NB4 (cell line): ENCODE measurements around the gene SPRR1B.

Source experiments
- DNase-seq: peaks from one replicate; pipeline ENCODE4 v3.0.0; 2010; ENCODE audit warnings: low read depth
- H3K4me3 ChIP-seq: one replicate; pipeline ENCODE4 v1.5.1; 2011; ENCODE audit warnings: mild to moderate bottlenecking, low read depth, low read length, moderate library complexity
- CTCF ChIP-seq: IDR thresholded peaks from one replicate; pipeline ENCODE4 v1.5.1; 2012; ENCODE audit warnings: low read depth, low read length
- MAX ChIP-seq: IDR thresholded peaks from 2 replicates; pipeline ENCODE4 v1.6.1; 2011; ENCODE audit warnings: low read depth, low read length
- MYC ChIP-seq: IDR thresholded peaks from 2 replicates; pipeline ENCODE4 v1.6.1; 2011; ENCODE audit warnings: low read depth, low read length
- POLR2A ChIP-seq: IDR thresholded peaks from 2 replicates; pipeline ENCODE4 v1.6.1; 2011; ENCODE audit warnings: mild to moderate bottlenecking; ENCODE audit not compliant: insufficient read length; ENCODE audit errors: extremely low read depth

SPRR1B gene

GRCh38 chr1:153072806-153073726, 42.1 kb downstream of the SPRR1B start:
- no peak overlapping the region for H3K4me3 ChIP-seq
- no peak for DNase-seq
- no peak for TF ChIP-seq MAX
- no peak for TF ChIP-seq MYC

GRCh38 chr1:153081736-153082135, 50.7 kb downstream of the SPRR1B start:
- DNase-seq = no peak
- TF ChIP-seq MAX (no peak), MYC (no peak), POLR2A (no peak), CTCF (no peak)
- H3K4me3 ChIP-seq = no peak overlapping the region
